CD14-positive monocyte (primary cell): ENCODE data around the gene TNFRSF19. TPM values are rescaled to one million over a fixed set of nuclear protein-coding genes. Genes with fewer than 3 reads are reported as not detected.
A peak's percentile ranks its signal among the peaks of the same experiment; 100 is the strongest.

ENCODE experiments used
- DNase-seq, 3 donors: peaks; one replicate each; pipeline ENCODE4 v3.0.0-alpha.2; 2011 to 2022
- H2AFZ ChIP-seq: 2 replicates; pipeline ENCODE4 v1.6.0; 2012; ENCODE audit warnings: mild to moderate bottlenecking, low read depth, low read length, inconsistent platforms; ENCODE audit not compliant: insufficient read depth, poor library complexity, severe bottlenecking
- H3K27ac ChIP-seq, 2 donors: 1 replicate in 1 of 2; 2 replicates in 1 of 2; pipeline ENCODE4 v1.5.1; 2012 to 2013; ENCODE audit warnings: low read length in 2 of 2, control low read depth in 1 of 2, inconsistent platforms in 1 of 2, low read depth in 1 of 2, mild to moderate bottlenecking in 1 of 2
- H3K27me3 ChIP-seq, 2 donors: one replicate each; pipeline versions ENCODE4 v1.6.0 to v1.6.1; 2011 to 2013; ENCODE audit warnings: low read length in 2 of 2; ENCODE audit not compliant: control insufficient read depth in 2 of 2, insufficient read depth in 2 of 2
- H3K36me3 ChIP-seq, 2 donors: replicated peaks in 1 of 2; 1 replicate in 1 of 2; 2 replicates in 1 of 2; pipeline versions ENCODE4 v1.5.1 to v1.6.1; 2012 to 2013; ENCODE audit warnings: low read length in 2 of 2, control low read depth in 1 of 2, inconsistent platforms in 1 of 2, mild to moderate bottlenecking in 1 of 2; ENCODE audit not compliant: insufficient read depth in 2 of 2, control insufficient read depth in 1 of 2
- H3K4me1 ChIP-seq, 2 donors: 1 replicate in 1 of 2; 2 replicates in 1 of 2; pipeline versions ENCODE4 v1.5.1 to v1.6.1; 2012 to 2013; ENCODE audit warnings: low read length in 2 of 2, control low read depth in 1 of 2, inconsistent platforms in 1 of 2, mild to moderate bottlenecking in 1 of 2, moderate library complexity in 1 of 2; ENCODE audit not compliant: insufficient read depth in 2 of 2, control insufficient read depth in 1 of 2
- H3K4me2 ChIP-seq: replicated peaks from 2 replicates; pipeline ENCODE3; 2012; ENCODE audit warnings: low read length, moderate library complexity, mild to moderate bottlenecking; ENCODE audit not compliant: poor library complexity, severe bottlenecking; ENCODE audit errors: extremely low read depth
- H3K4me3 ChIP-seq, 3 experiments: fragments of 200-600 bp in 1 of 3; sonication (generic) in 1 of 3; replicated peaks in 1 of 3; 1 replicate in 2 of 3; 2 replicates in 1 of 3; pipeline ENCODE4 v1.5.1; 2011 to 2013; ENCODE audit warnings: low read length in 3 of 3, mild to moderate bottlenecking in 3 of 3, control low read depth in 2 of 3, low read depth in 2 of 3, inconsistent platforms in 1 of 3, moderate library complexity in 1 of 3
- H3K79me2 ChIP-seq: 2 replicates; pipeline ENCODE4 v1.6.0; 2012; ENCODE audit warnings: mild to moderate bottlenecking, control low read depth, inconsistent platforms, low read length, moderate library complexity; ENCODE audit not compliant: insufficient read depth
- H3K9ac ChIP-seq: 2 replicates; pipeline ENCODE4 v1.6.0; 2017; ENCODE audit warnings: low read length, mild to moderate bottlenecking; ENCODE audit not compliant: insufficient read depth, poor library complexity, severe bottlenecking
- H3K9me3 ChIP-seq, 2 donors: replicated peaks in 1 of 2; 1 replicate in 1 of 2; 2 replicates in 1 of 2; pipeline versions ENCODE4 v1.5.1 to v1.6.1; 2012 to 2013; ENCODE audit warnings: low read length in 2 of 2, control low read depth in 1 of 2; ENCODE audit not compliant: control insufficient read depth in 1 of 2, insufficient read depth in 1 of 2
- H4K20me1 ChIP-seq: 2 replicates; pipeline ENCODE4 v1.6.0; 2012; ENCODE audit warnings: mild to moderate bottlenecking, low read length, control low read depth, moderate library complexity; ENCODE audit not compliant: insufficient read depth
- H3K27ac Mint-ChIP-seq, 7 donors: one replicate each; pipeline ENCODE4 v1.8.0; 2020; ENCODE audit warnings: mild to moderate bottlenecking in 7 of 7, mixed read lengths in 7 of 7, moderate library complexity in 6 of 7, inconsistent platforms in 2 of 7
- H3K27me3 Mint-ChIP-seq, 3 donors: one replicate each; pipeline ENCODE4 v1.8.0; 2021 to 2022; ENCODE audit warnings: low read depth in 3 of 3, mild to moderate bottlenecking in 3 of 3, mixed read lengths in 3 of 3, moderate library complexity in 3 of 3, inconsistent platforms in 1 of 3
- H3K36me3 Mint-ChIP-seq, 2 donors: one replicate each; pipeline ENCODE4 v1.8.0; 2020; ENCODE audit warnings: mixed read lengths in 2 of 2, inconsistent platforms in 1 of 2, mild to moderate bottlenecking in 1 of 2
- H3K4me1 Mint-ChIP-seq: one replicate; pipeline ENCODE4 v1.8.0; 2020; ENCODE audit warnings: mild to moderate bottlenecking, mixed read lengths
- H3K4me3 Mint-ChIP-seq, 2 donors: one replicate each; pipeline ENCODE4 v1.8.0; 2020; ENCODE audit warnings: mild to moderate bottlenecking in 2 of 2, mixed read lengths in 2 of 2, moderate library complexity in 1 of 2
- H3K9me3 Mint-ChIP-seq, 7 donors: one replicate each; pipeline ENCODE4 v1.8.0; 2020 to 2022; ENCODE audit warnings: mixed read lengths in 7 of 7, mild to moderate bottlenecking in 6 of 7, moderate library complexity in 6 of 7, inconsistent platforms in 2 of 7
- CTCF ChIP-seq: fragments of 200-600 bp; IDR thresholded peaks from one replicate; pipeline ENCODE4 v1.8.0; 2022; ENCODE audit warnings: antibody characterized with exemption, mild to moderate bottlenecking
- WGBS: methylation state at CpG from one replicate; pipeline ENCODE4 v1.1.5; 2013; ENCODE audit warnings: missing lambda C conversion rate; ENCODE audit not compliant: insufficient coverage; 5-methylcytosine and 5-hydroxymethylcytosine counted together
- intact Hi-C, 2 donors: fragments of 100-400 bp; cut with micrococcal nuclease; formaldehyde crosslinking; loops; one replicate each; pipeline versions ENCODE4 v1.15.0 to v1.15.1; 2023
- polyA plus RNA-seq, 3 donors: library from polyadenylated mRNA; depleted of rRNA in 1 of 3; unstranded in 2 of 3; stranded (reverse) in 1 of 3; fragments of 300-500 nt in 2 of 3; fragments of >200 nt in 1 of 3; fragmentation: Illumina TruSeq in 2 of 3; gene quantifications; 1 replicate in 2 of 3; 2 replicates in 1 of 3; pipeline ENCODE4 v1.2.3, GENCODE V29; 2012 to 2021

The TNFRSF19 gene
- polyA plus RNA-seq, 3 donors, result 0.11 TPM; not detected in 2

GRCh38 chr13:23557733-23558132 is 12.5 kb upstream of the TNFRSF19 start:
- Histone ChIP-seq H2AFZ (no peak overlapping the region), H3K27ac (no peak overlapping the region), H3K36me3 (no peaks in the 10 kb centered on the region), H4K20me1 (no peaks in the 10 kb centered on the region), H3K79me2 (no peaks in the 10 kb centered on the region), H3K9me3 (no peaks in the 10 kb centered on the region), H3K4me2 (no peak overlapping the region), H3K4me3 (no peak overlapping the region), H3K9ac (no peak overlapping the region), H3K4me1 (peaks cover 10% of the 10 kb centered on the region in 2 donors), H3K27me3 (no peaks in the 10 kb centered on the region)
- intact Hi-C loops, result no loop called here
- Mint-ChIP-seq H3K9me3 (peaks cover 0 to 2% (median 0%) of the 10 kb centered on the region in 7 donors), H3K4me1 (no peaks in the 10 kb centered on the region), H3K36me3 (no peaks in the 10 kb centered on the region), H3K4me3 (no peak overlapping the region), H3K27me3 (peaks cover 0 to 2% (median 2%) of the 10 kb centered on the region in 3 donors), H3K27ac (no peak overlapping the region)
- DNase-seq, result no peak
- TF ChIP-seq CTCF, result no peak
- 100% methylated on average over 2 of the region's 2 CpGs for WGBS

GRCh38 chr13:23558675-23559536 is 11.3 kb upstream of the TNFRSF19 start:
- Histone ChIP-seq H3K9me3 (no peaks in the 10 kb centered on the region), H4K20me1 (no peaks in the 10 kb centered on the region), H3K79me2 (no peaks in the 10 kb centered on the region), H3K4me1 (peaks cover 10% of the 10 kb centered on the region in 2 donors), H3K4me2 (peak overlapping the region; percentile 20), H3K4me3 (peak overlapping the region in 1 of 3 experiments; percentile 15), H3K36me3 (no peaks in the 10 kb centered on the region), H3K9ac (no peak overlapping the region), H2AFZ (no peak overlapping the region), H3K27ac (peak overlapping the region in 1 of 2 donors; percentile 3), H3K27me3 (no peaks in the 10 kb centered on the region)
- H3K4me1 Mint-ChIP-seq, result no peaks in the 10 kb centered on the region
- H3K27ac Mint-ChIP-seq, result no peak overlapping the region
- no peak for TF ChIP-seq CTCF
- peaks cover 2 to 3% (median 2%) of the 10 kb centered on the region in 3 donors for H3K27me3 Mint-ChIP-seq
- no peaks in the 10 kb centered on the region for H3K36me3 Mint-ChIP-seq
- DNase-seq, result peak; percentile 25 to 61 (median 59)
- peaks cover 0 to 2% (median 0%) of the 10 kb centered on the region in 7 donors for H3K9me3 Mint-ChIP-seq
- no peak overlapping the region for H3K4me3 Mint-ChIP-seq
- intact Hi-C loops, result no loop called here
- 50% methylated on average over 1 of the region's 14 CpGs for WGBS
